HepG2 (cell line): ENCODE data around the gene JMJD6. TPM values are rescaled to one million over a fixed set of nuclear protein-coding genes. Genes with fewer than 3 reads are reported as not detected.
"Not testable (repeated sequence)": the region's sequence is repeated elsewhere in the genome, so short reads cannot be mapped to it uniquely, and the experiment has no call there.

ENCODE experiments used
- ATAC-seq: fragments of 200-7000 bp; cut with Tn5 transposase; 3 replicates; pipeline ENCODE4 v1.9.1; 2020; ENCODE audit warnings: mild to moderate bottlenecking, moderate library complexity
- BruUV-seq: library from RNA; stranded (reverse); fragments of 400-500 nt; replicated peaks from 2 replicates; lab custom pipeline; 2021; lab: Mats Ljungman, UMichigan
- CTCF ChIA-PET: fragments of 300-600 bp; formaldehyde crosslinking; extraction: SDS; loops from one replicate; lab custom pipeline; 2021; ENCODE audit warnings: low total read pairs, inconsistent platforms, low intra/inter-chr PET ratio; lab: Yijun Ruan, JAX
- POLR2A ChIA-PET: fragments of 350-600 bp; sonication (Branson Sonifier 250); formaldehyde crosslinking; loops from one replicate; lab custom pipeline; 2020; ENCODE audit warnings: antibody characterized with exemption, inconsistent platforms; lab: Yijun Ruan, JAX
- DNase-seq: peaks from one replicate; pipeline ENCODE4 v3.0.0-alpha.2; 2015; ENCODE audit warnings: low spot score
- FAIRE-seq: peaks from 3 replicates; lab custom pipeline; 2011; peaks lifted over from hg19 to GRCh38; lab: Jason Lieb, UNC
- H2AFZ ChIP-seq: one replicate; pipeline ENCODE4 v1.6.1; 2011; ENCODE audit warnings: low read length, inconsistent platforms
- H3K27ac ChIP-seq: fragments of 300-600 bp; 3 replicates; pipeline ENCODE4 v1.8.0; 2011; ENCODE audit warnings: mixed run types, mild to moderate bottlenecking, mixed read lengths, low read length, inconsistent platforms; ENCODE audit not compliant: insufficient read depth; ENCODE audit errors: extremely low read length
- H3K27me3 ChIP-seq, 2 experiments: fragments of 200-600 bp in 1 of 2; 2 replicates in 1 of 2; 3 replicates in 1 of 2; pipeline versions ENCODE4 v1.6.0 to v1.8.0; 2011; ENCODE audit warnings: low read length in 2 of 2, mild to moderate bottlenecking in 2 of 2, moderate library complexity in 2 of 2, inconsistent platforms in 1 of 2; ENCODE audit not compliant: insufficient read depth in 2 of 2, control insufficient read depth in 1 of 2
- H3K36me3 ChIP-seq, 2 experiments: fragments of 200-600 bp in 1 of 2; replicated peaks in 1 of 2; 2 replicates in 1 of 2; 3 replicates in 1 of 2; pipeline versions ENCODE4 v1.5.1 to v1.8.0; 2011; ENCODE audit warnings: low read length in 2 of 2, inconsistent platforms in 1 of 2; ENCODE audit not compliant: insufficient read depth in 2 of 2, control insufficient read depth in 1 of 2
- H3K4me1 ChIP-seq: 2 replicates; pipeline ENCODE4 v1.5.1; 2012; ENCODE audit warnings: low read length, inconsistent platforms; ENCODE audit not compliant: insufficient read depth
- H3K4me2 ChIP-seq: 2 replicates; pipeline ENCODE4 v1.6.0; 2011; ENCODE audit warnings: low read depth, low read length, inconsistent platforms
- H3K4me3 ChIP-seq, 3 experiments: fragments of 200-600 bp in 1 of 3; sonication (generic), shearing (Covaris generic) in 1 of 3; replicated peaks in 1 of 3; 2 replicates each; pipeline ENCODE4 v1.5.1; 2011 to 2016; ENCODE audit warnings: low read length in 3 of 3, inconsistent platforms in 2 of 3, low read depth in 2 of 3, mild to moderate bottlenecking in 2 of 3, control low read depth in 1 of 3, mixed read lengths in 1 of 3; ENCODE audit not compliant: insufficient read depth in 1 of 3
- H3K79me2 ChIP-seq: one replicate; pipeline ENCODE4 v1.6.1; 2011; ENCODE audit warnings: low read length, inconsistent platforms; ENCODE audit not compliant: insufficient read depth
- H3K9ac ChIP-seq: 2 replicates; pipeline ENCODE4 v1.6.0; 2011; ENCODE audit warnings: mild to moderate bottlenecking, low read depth, low read length, inconsistent platforms; ENCODE audit not compliant: insufficient read depth
- H3K9me3 ChIP-seq: 2 replicates; pipeline ENCODE4 v1.5.1; 2012; ENCODE audit warnings: mild to moderate bottlenecking, low read length
- H4K20me1 ChIP-seq: 2 replicates; pipeline ENCODE4 v1.6.0; 2011; ENCODE audit warnings: inconsistent platforms, mild to moderate bottlenecking, low read length, moderate library complexity; ENCODE audit not compliant: insufficient read depth
- HOXA3 ChIP-seq: sonication (generic); formaldehyde crosslinking; IDR thresholded peaks from 2 replicates; pipeline ENCODE4 v1.5.0; 2020; ENCODE audit warnings: missing genetic modification reagents
- LCORL ChIP-seq, 2 experiments: fragments of 450-650 bp in 1 of 2; sonication (generic) in 1 of 2; formaldehyde crosslinking in 1 of 2; IDR thresholded peaks; 2 replicates each; pipeline versions ENCODE4 v1.5.0 to v1.6.1; 2017 to 2020; ENCODE audit warnings: antibody characterized with exemption in 1 of 2, missing genetic modification reagents in 1 of 2
- NFIB ChIP-seq: sonication (generic); formaldehyde crosslinking; IDR thresholded peaks from 2 replicates; pipeline ENCODE4 v1.9.0; 2021; ENCODE audit warnings: missing genetic modification reagents, mild to moderate bottlenecking, borderline replicate concordance
- ZNF121 ChIP-seq: sonication (generic); formaldehyde crosslinking; IDR thresholded peaks from 2 replicates; pipeline ENCODE4 v1.5.0; 2020; ENCODE audit warnings: mild to moderate bottlenecking, missing genetic modification reagents
- ZNF414 ChIP-seq: sonication (generic); formaldehyde crosslinking; IDR thresholded peaks from 2 replicates; pipeline ENCODE4 v1.5.0; 2020; ENCODE audit warnings: missing genetic modification reagents
- ZNF747 ChIP-seq: sonication (generic); formaldehyde crosslinking; IDR thresholded peaks from 2 replicates; pipeline ENCODE4 v1.8.1; 2023; ENCODE audit warnings: missing genetic modification reagents, mild to moderate bottlenecking, borderline replicate concordance
- ZSCAN25 ChIP-seq: sonication (generic); formaldehyde crosslinking; IDR thresholded peaks from 2 replicates; pipeline ENCODE4 v1.8.0; 2022; ENCODE audit warnings: mild to moderate bottlenecking, missing genetic modification reagents
- WGBS: methylation state at CpG from one replicate; pipeline ENCODE4 v1.1.6; 2017; ENCODE audit warnings: low lambda C conversion rate; 5-methylcytosine and 5-hydroxymethylcytosine counted together
- in situ Hi-C: cut with HindIII; loops from 2 replicates; pipeline ENCODE4 v1.10.0; 2017; ENCODE audit warnings: low pct_unique_long_range_greater_than_20kb; ENCODE audit not compliant: extremely low pct_ligation_motif_present
- intact Hi-C: fragments of 100-400 bp; cut with micrococcal nuclease; formaldehyde crosslinking; loops from one replicate; pipeline ENCODE4 v1.10.0; 2022; ENCODE audit not compliant: unreplicated experiment
- polyA plus RNA-seq, 8 experiments: library from polyadenylated mRNA; depleted of rRNA in 3 of 8; stranded (reverse) in 7 of 8; unstranded in 1 of 8; fragments of >200 nt; fragmentation: Illumina TruSeq in 4 of 8; extraction: Trizol in 4 of 8; gene quantifications; 2 replicates each; pipeline versions ENCODE4 v1.2.1 to v1.2.3, GENCODE V29; 2011 to 2016; ENCODE audit warnings: low read depth in 4 of 8, missing spikeins in 1 of 8, mixed read lengths in 1 of 8; ENCODE audit not compliant: insufficient read depth in 1 of 8
- total RNA-seq, 5 experiments: library from RNA; depleted of rRNA; stranded (reverse); fragments of >200 nt; fragmentation: Illumina TruSeq; extraction: Trizol; gene quantifications; 2 replicates each; pipeline ENCODE4 v1.2.3, GENCODE V29; 2016; ENCODE audit warnings: low read depth in 1 of 5

Gene JMJD6
- total and polyA plus RNA-seq, 2 of the 13 experiments (the other 11 are each of a cell fraction or from before 2014, with no cell fraction given): 33.6 to 41.0 TPM

DNA sequence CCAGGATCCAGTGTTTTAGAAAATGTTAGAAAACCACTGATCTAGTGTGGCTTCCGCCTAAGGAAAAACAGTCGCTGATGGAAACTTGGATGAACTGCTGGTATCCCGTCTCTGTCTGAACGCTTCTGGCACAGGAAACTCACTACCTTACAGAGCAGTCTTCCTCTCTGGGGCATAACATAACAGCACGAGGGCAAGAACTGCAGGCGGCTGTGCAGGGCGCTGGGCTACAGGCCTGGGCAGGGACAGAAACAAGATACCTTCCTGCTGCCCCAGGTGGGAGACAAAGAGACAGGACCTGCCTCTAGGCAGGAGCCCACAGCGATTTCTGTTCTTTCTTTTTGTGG, 26.2 kb downstream of the JMJD6 start (continued):
- no peak for TF ChIP-seq ZNF747
- no peak for TF ChIP-seq ZNF414 (CRISPR knock-in tag)
- TF ChIP-seq ZSCAN25: no peak
- no peak for TF ChIP-seq NFIB (CRISPR knock-in tag)
- no peak for TF ChIP-seq LCORL (IDR thresholded peaks at IDR 0.05)
- TF ChIP-seq LCORL (CRISPR knock-in tag; IDR thresholded peaks at IDR 0.05): no peak
- TF ChIP-seq, all 625 proteins: peak for 24

DNA sequence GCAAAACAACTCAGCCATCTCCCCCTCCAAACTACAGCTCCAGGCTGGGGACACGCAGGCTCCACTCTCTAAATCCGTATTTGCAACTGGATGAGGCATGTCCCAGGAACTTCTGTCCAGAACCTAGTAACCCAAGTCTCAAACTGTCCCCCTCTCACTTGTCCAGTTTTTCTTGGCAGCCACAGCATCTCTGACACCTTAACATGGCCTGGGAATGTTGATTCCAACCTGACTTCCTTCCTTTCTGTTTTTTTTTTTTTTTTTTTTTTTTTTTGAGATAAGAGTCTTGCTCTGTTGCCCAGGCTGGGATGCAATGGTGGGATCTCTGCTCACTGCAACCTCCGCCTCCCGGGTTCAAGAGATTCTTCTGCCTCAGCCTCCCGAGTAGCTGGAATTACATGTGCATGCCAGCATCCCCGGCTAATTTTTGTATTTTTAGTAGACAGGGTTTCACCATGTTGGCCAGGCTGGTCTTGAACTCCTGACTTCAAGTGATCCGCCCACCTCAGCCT, 27.9 kb downstream of the JMJD6 start:
- H3K27ac ChIP-seq, intact Hi-C loops, H3K4me2 ChIP-seq, H3K9me3 ChIP-seq, H3K9ac ChIP-seq, H3K27me3 ChIP-seq, ATAC-seq, H4K20me1 ChIP-seq, BruUV-seq, DNase-seq, H3K4me3 ChIP-seq, in situ Hi-C loops, FAIRE-seq, H3K36me3 ChIP-seq, H2AFZ ChIP-seq, CTCF ChIA-PET: not testable (repeated sequence)
- 95% methylated on average over 7 of the region's 7 CpGs for WGBS
- peaks cover 90% of the 10 kb centered on the region for H3K4me1 ChIP-seq
- peaks cover 12% of the 10 kb centered on the region for H3K79me2 ChIP-seq
- peak; percentile 29; the same call in 1 of the 2 replicates for TF ChIP-seq ZNF121 (CRISPR knock-in tag)
- 0 out of 2 replicates have a peak, but pooled peaks have one; percentile 17 for TF ChIP-seq HOXA3
- POLR2A ChIA-PET: interaction anchor here (1.8 kb wide), 1 partner anchor 10 kb away, joined by 5 read pairs; no protein-coding TSS in a partner anchor
